Neural progenitor cell (in vitro differentiated cells): ENCODE results near the gene CPA1. TPM values are rescaled to one million over a fixed set of nuclear protein-coding genes. Genes with fewer than 3 reads are reported as not detected.

Experiments used
- DNase-seq: peaks from one replicate; pipeline ENCODE4 v3.0.0-alpha.2; 2016; ENCODE audit warnings: low spot score
- H2AFZ ChIP-seq: fragments of 200-600 bp; sonication (generic); replicated peaks from 2 replicates; pipeline ENCODE4 v1.6.1; 2016; ENCODE audit warnings: antibody characterized with exemption
- H3F3A ChIP-seq: fragments of 200-600 bp; sonication (generic); 2 replicates; pipeline ENCODE4 v1.6.1; 2016; ENCODE audit warnings: antibody characterized with exemption, low read depth
- H3K27ac ChIP-seq: fragments of 200-600 bp; sonication (generic); 2 replicates; pipeline ENCODE4 v1.5.1; 2016; ENCODE audit warnings: mild to moderate bottlenecking
- H3K27me3 ChIP-seq: fragments of 200-600 bp; sonication (generic); 2 replicates; pipeline ENCODE4 v1.6.1; 2016; ENCODE audit warnings: mild to moderate bottlenecking, moderate library complexity
- H3K36me3 ChIP-seq: fragments of 200-600 bp; sonication (generic); 2 replicates; pipeline ENCODE4 v1.5.1; 2016
- H3K4me1 ChIP-seq: fragments of 200-600 bp; sonication (generic); 2 replicates; pipeline ENCODE4 v1.6.1; 2016; ENCODE audit warnings: mixed run types
- H3K4me2 ChIP-seq: fragments of 200-600 bp; sonication (generic); 2 replicates; pipeline ENCODE4 v1.6.1; 2016
- H3K4me3 ChIP-seq: fragments of 200-600 bp; sonication (generic); 2 replicates; pipeline ENCODE4 v1.5.1; 2016
- H3K79me2 ChIP-seq: fragments of 200-600 bp; sonication (generic); 2 replicates; pipeline ENCODE4 v1.6.1; 2016; ENCODE audit warnings: low read depth
- H3K9ac ChIP-seq: fragments of 200-600 bp; sonication (generic); 2 replicates; pipeline ENCODE4 v1.6.1; 2016
- H3K9me3 ChIP-seq: fragments of 200-600 bp; sonication (generic); 2 replicates; pipeline ENCODE4 v1.5.1; 2016; ENCODE audit warnings: low read depth
- H4K20me1 ChIP-seq: fragments of 200-600 bp; sonication (generic); 2 replicates; pipeline ENCODE4 v1.6.1; 2016; ENCODE audit warnings: low read depth
- H3K27ac Mint-ChIP-seq: 3 replicates; pipeline ENCODE4 v1.8.0; 2021; ENCODE audit warnings: mixed read lengths
- H3K27me3 Mint-ChIP-seq: 2 replicates; pipeline ENCODE4 v1.8.0; 2022; ENCODE audit warnings: low read depth, mild to moderate bottlenecking, inconsistent platforms, moderate library complexity, mixed read lengths; ENCODE audit not compliant: insufficient read depth
- H3K36me3 Mint-ChIP-seq: 3 replicates; pipeline ENCODE4 v1.8.0; 2021; ENCODE audit warnings: mixed read lengths
- H3K4me1 Mint-ChIP-seq: 3 replicates; pipeline ENCODE4 v1.8.0; 2021; ENCODE audit warnings: mixed read lengths
- H3K4me3 Mint-ChIP-seq: 3 replicates; pipeline ENCODE4 v1.8.0; 2021; ENCODE audit warnings: mild to moderate bottlenecking, moderate library complexity, mixed read lengths
- H3K9me3 Mint-ChIP-seq: 3 replicates; pipeline ENCODE4 v1.8.0; 2020; ENCODE audit warnings: mixed read lengths
- EZH2 ChIP-seq: fragments of 200-600 bp; sonication (generic); IDR thresholded peaks from 2 replicates; pipeline ENCODE4 v1.6.1; 2017; ENCODE audit warnings: antibody characterized with exemption, mild to moderate bottlenecking, moderate library complexity
- EZH2phosphoT487 ChIP-seq: fragments of 200-600 bp; sonication (generic); IDR thresholded peaks from 2 replicates; pipeline ENCODE4 v1.6.1; 2017; ENCODE audit warnings: antibody characterized with exemption
- total RNA-seq: library from RNA; depleted of rRNA; stranded (reverse); fragments of >200 nt; gene quantifications from 2 replicates; pipeline ENCODE4 v1.2.3, GENCODE V29; 2015; ENCODE audit warnings: low replicate concordance
- TF ChIP-seq, protein P1 (sequence below): fragments of 200-600 bp; sonication (generic); IDR thresholded peaks from 2 replicates; pipeline ENCODE4 v1.5.1; 2017; ENCODE audit warnings: antibody characterized with exemption, mild to moderate bottlenecking

Gene CPA1
- total RNA-seq, 1 donor from 2014 or later: not detected

- H4K20me1 ChIP-seq: no peaks in the 10 kb centered on the region
- Mint-ChIP-seq H3K27ac (no peak overlapping the region), H3K4me1 (peaks cover 18% of the 10 kb centered on the region), H3K9me3 (no peaks in the 10 kb centered on the region), H3K4me3 (no peak overlapping the region), H3K27me3 (no peaks in the 10 kb centered on the region), H3K36me3 (peaks cover 26% of the 10 kb centered on the region)
- no peak for TF ChIP-seq EZH2
- TF ChIP-seq, protein P1, sequence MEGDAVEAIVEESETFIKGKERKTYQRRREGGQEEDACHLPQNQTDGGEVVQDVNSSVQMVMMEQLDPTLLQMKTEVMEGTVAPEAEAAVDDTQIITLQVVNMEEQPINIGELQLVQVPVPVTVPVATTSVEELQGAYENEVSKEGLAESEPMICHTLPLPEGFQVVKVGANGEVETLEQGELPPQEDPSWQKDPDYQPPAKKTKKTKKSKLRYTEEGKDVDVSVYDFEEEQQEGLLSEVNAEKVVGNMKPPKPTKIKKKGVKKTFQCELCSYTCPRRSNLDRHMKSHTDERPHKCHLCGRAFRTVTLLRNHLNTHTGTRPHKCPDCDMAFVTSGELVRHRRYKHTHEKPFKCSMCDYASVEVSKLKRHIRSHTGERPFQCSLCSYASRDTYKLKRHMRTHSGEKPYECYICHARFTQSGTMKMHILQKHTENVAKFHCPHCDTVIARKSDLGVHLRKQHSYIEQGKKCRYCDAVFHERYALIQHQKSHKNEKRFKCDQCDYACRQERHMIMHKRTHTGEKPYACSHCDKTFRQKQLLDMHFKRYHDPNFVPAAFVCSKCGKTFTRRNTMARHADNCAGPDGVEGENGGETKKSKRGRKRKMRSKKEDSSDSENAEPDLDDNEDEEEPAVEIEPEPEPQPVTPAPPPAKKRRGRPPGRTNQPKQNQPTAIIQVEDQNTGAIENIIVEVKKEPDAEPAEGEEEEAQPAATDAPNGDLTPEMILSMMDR: no peak
- TF ChIP-seq EZH2phosphoT487: no peak
- H3K9me3 ChIP-seq: no peaks in the 10 kb centered on the region
- no peaks in the 10 kb centered on the region for H3K36me3 ChIP-seq
- H3K4me2 ChIP-seq: no peak overlapping the region
- no peak for DNase-seq
- H3K4me3 ChIP-seq: no peak overlapping the region
- no peaks in the 10 kb centered on the region for H3K27me3 ChIP-seq
- no peak overlapping the region for H3K27ac ChIP-seq
- no peaks in the 10 kb centered on the region for H3F3A ChIP-seq
- no peak overlapping the region for H3K9ac ChIP-seq
- peaks cover 1% of the 10 kb centered on the region for H3K4me1 ChIP-seq
- H3K79me2 ChIP-seq: no peaks in the 10 kb centered on the region
- H2AFZ ChIP-seq: no peak overlapping the region
Observed at GRCh38 chr7:130401578-130401977, 21.3 kb downstream of the CPA1 start.

- Histone ChIP-seq H3K79me2 (no peaks in the 10 kb centered on the region), H3K27me3 (no peaks in the 10 kb centered on the region), H3K4me3 (no peak overlapping the region), H2AFZ (no peak overlapping the region), H4K20me1 (no peaks in the 10 kb centered on the region), H3K9ac (no peak overlapping the region), H3F3A (no peaks in the 10 kb centered on the region), H3K27ac (no peak overlapping the region), H3K4me2 (no peak overlapping the region), H3K9me3 (no peaks in the 10 kb centered on the region), H3K4me1 (no peaks in the 10 kb centered on the region), H3K36me3 (no peaks in the 10 kb centered on the region)
- peaks cover 15% of the 10 kb centered on the region for H3K36me3 Mint-ChIP-seq
- no peak for TF ChIP-seq EZH2
- no peak for TF ChIP-seq EZH2phosphoT487
- TF ChIP-seq, protein P1: no peak
- no peak overlapping the region for H3K4me3 Mint-ChIP-seq
- peaks cover 5% of the 10 kb centered on the region for H3K4me1 Mint-ChIP-seq
- DNase-seq: no peak
- no peak overlapping the region for H3K27ac Mint-ChIP-seq
- H3K27me3 Mint-ChIP-seq: no peaks in the 10 kb centered on the region
- H3K9me3 Mint-ChIP-seq: no peaks in the 10 kb centered on the region
Observed at GRCh38 chr7:130405003-130405402, 24.7 kb downstream of the CPA1 start.

DNA sequence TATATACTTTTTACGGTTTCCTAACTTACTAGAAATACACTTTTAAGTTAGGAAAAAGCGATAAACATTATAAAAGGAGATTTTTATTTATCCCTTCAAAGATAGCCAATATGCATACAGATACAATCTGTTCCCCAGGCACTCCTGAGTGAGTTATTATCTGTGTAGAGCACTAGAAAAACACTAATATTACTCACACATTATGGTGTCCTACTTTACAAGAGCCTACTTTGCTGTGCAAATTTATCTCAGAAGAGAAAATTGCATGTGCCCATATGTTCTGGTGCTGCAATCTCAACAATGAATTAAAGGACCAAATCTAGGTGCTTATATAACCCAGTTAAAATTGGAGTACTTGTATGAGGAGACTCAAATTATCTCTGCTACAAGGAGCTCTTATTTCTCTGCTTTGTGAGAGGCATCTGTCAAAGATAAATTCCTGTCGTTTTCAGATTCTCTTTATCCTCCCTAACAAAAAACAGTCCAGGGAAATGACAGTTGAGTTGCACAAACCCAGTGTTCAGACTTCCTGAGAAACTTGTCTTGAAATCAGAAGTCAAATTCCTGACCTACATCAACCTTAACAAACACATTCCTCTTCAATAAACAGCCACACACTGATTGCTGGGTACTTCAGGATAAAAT is 28.9 kb downstream of the CPA1 start:
- H3K79me2 ChIP-seq: no peaks in the 10 kb centered on the region
- no peaks in the 10 kb centered on the region for H3K36me3 ChIP-seq
- H3K4me3 ChIP-seq: no peak overlapping the region
- no peaks in the 10 kb centered on the region for H3K9me3 ChIP-seq
- no peak for DNase-seq
- H3K27me3 ChIP-seq: no peaks in the 10 kb centered on the region
- H3K9ac ChIP-seq: no peak overlapping the region
- Mint-ChIP-seq H3K27ac (no peak overlapping the region), H3K36me3 (peaks cover 7% of the 10 kb centered on the region), H3K9me3 (no peaks in the 10 kb centered on the region), H3K4me3 (no peak overlapping the region), H3K27me3 (no peaks in the 10 kb centered on the region), H3K4me1 (peaks cover 21% of the 10 kb centered on the region)
- no peaks in the 10 kb centered on the region for H3F3A ChIP-seq
- no peak overlapping the region for H3K4me2 ChIP-seq
- no peaks in the 10 kb centered on the region for H4K20me1 ChIP-seq
- H2AFZ ChIP-seq: no peak overlapping the region
- H3K4me1 ChIP-seq: no peaks in the 10 kb centered on the region
- no peak overlapping the region for H3K27ac ChIP-seq
- TF ChIP-seq EZH2 (no peak), EZH2phosphoT487 (no peak)
- TF ChIP-seq, protein P1: no peak
